Right ventricle myocardium superior (tissue), 1 donor: ENCODE results near the gene PRR33. TPM values are rescaled to one million over a fixed set of nuclear protein-coding genes. Genes with fewer than 3 reads are reported as not detected.
"Not testable (repeated sequence)": the region's sequence is repeated elsewhere in the genome, so short reads cannot be mapped to it uniquely, and the experiment has no call there.

Experiments used
- ATAC-seq: fragments of 200-7000 bp; cut with Tn5 transposase; one replicate; pipeline ENCODE4 v1.9.1; 2020; ENCODE audit warnings: mild to moderate bottlenecking; ENCODE audit not compliant: poor library complexity
- DNase-seq: peaks from one replicate; pipeline ENCODE4 v3.0.0-alpha.2; 2020
- intact Hi-C: fragments of 100-400 bp; cut with DNase I; formaldehyde crosslinking; loops from one replicate; pipeline ENCODE4 v1.11.2; 2022
- long read RNA-seq: library from polyadenylated mRNA; unstranded; transcript quantifications from one replicate; pipeline ENCODE4 v2.0.0, GENCODE V29; 2021
- total RNA-seq: library from RNA; stranded (reverse); fragmentation: NEBNext Ultra II Directional; extraction: Animal tissue kit (Norgen Biotek cat#: 25700); gene quantifications from one replicate; pipeline ENCODE4 v1.2.1, GENCODE V29; 2021
- donor health status: DM: no; HTN: yes; CAD: no; lungs with severe emphysema.

The PRR33 gene
- 5.8 TPM for total RNA-seq
- long read RNA-seq, transcript PRR33-201 (1 exons, 3,319 nt): major isoform, 24 of 54 reads
- long read RNA-seq, partial matches to known transcripts: 0 of 54 reads
- long read RNA-seq, other reads (novel, unspliced or antisense): 30 of 54 reads

GRCh38 chr11:1891831-1892115 lies at the start of gene PRR33:
PRR33 (minus strand) TSS chr11:1891895; CDS start chr11:1890584, 1,311 bp downstream.
- DNase-seq (no peak), ATAC-seq (no peak)
- intact Hi-C loops: no loop called here

- DNase-seq: peak; percentile 20
- ATAC-seq: not testable (repeated sequence)
- intact Hi-C loops: loop anchor here (5.0 kb wide), 1 partner anchor 37 kb away; no protein-coding TSS in a partner anchor
Observed at GRCh38 chr11:1939788-1940187, 48.1 kb upstream of the PRR33 start.

GRCh38 chr11:1939006-1939625 lies 47.4 kb upstream of the PRR33 start:
- ATAC-seq (no peak), DNase-seq (no peak)
- intact Hi-C loops: loop anchor here (5.0 kb wide), 1 partner anchor 37 kb away; no protein-coding TSS in a partner anchor

- DNase-seq (peak; percentile 40), ATAC-seq (no peak)
- intact Hi-C loops: loop anchor here (1.0 to 5.0 kb wide), 2 partner anchors 24 to 36 kb away; no protein-coding TSS in a partner anchor
Observed at GRCh38 chr11:1938343-1939005, 46.8 kb upstream of the PRR33 start.

GRCh38 chr11:1937616-1938342 lies 46.1 kb upstream of the PRR33 start:
- no peak for ATAC-seq
- intact Hi-C loops: loop anchor here (1.0 to 5.0 kb wide), 2 partner anchors 23 to 35 kb away; no protein-coding TSS in a partner anchor
- no peak for DNase-seq

GRCh38 chr11:1936781-1937615 lies 45.3 kb upstream of the PRR33 start:
- DNase-seq: peak; percentile 38
- intact Hi-C loops: loop anchor here (5.0 kb wide), 1 partner anchor 35 kb away; no protein-coding TSS in a partner anchor
- ATAC-seq: no peak

- DNase-seq (peak; percentile 43), ATAC-seq (no peak)
- intact Hi-C loops: loop anchor here (5.0 kb wide), 1 partner anchor 34 kb away; no protein-coding TSS in a partner anchor
Observed at GRCh38 chr11:1936072-1936780, 44.5 kb upstream of the PRR33 start.

- intact Hi-C loops: loop anchor here (5.0 kb wide), 1 partner anchor 33 kb away; no protein-coding TSS in a partner anchor
- ATAC-seq (no peak), DNase-seq (peak; percentile 29)
Observed at GRCh38 chr11:1935156-1936071, 43.7 kb upstream of the PRR33 start.

- intact Hi-C loops: loop anchor here (5.0 kb wide), 1 partner anchor 32 kb away; no protein-coding TSS in a partner anchor
- peak; percentile 37 for DNase-seq
Observed at GRCh38 chr11:1934335-1935155, 42.9 kb upstream of the PRR33 start.

GRCh38 chr11:1933416-1934334 lies 42.0 kb upstream of the PRR33 start:
- peak; percentile 38 for DNase-seq
- intact Hi-C loops: no loop called here
- ATAC-seq: no peak

More at GRCh38 chr11:1934335-1935155, 42.9 kb upstream of the PRR33 start:
- no peak for ATAC-seq

GRCh38 chr11:1932681-1933080 lies 41.0 kb upstream of the PRR33 start:
- intact Hi-C loops: no loop called here
- DNase-seq: no peak
- no peak for ATAC-seq

GRCh38 chr11:1932105-1932480 lies 40.4 kb upstream of the PRR33 start:
- DNase-seq (peak; percentile 39), ATAC-seq (no peak)
- intact Hi-C loops: no loop called here

- intact Hi-C loops: no loop called here
- DNase-seq (peak; percentile 66), ATAC-seq (peak; percentile 41)
Observed at GRCh38 chr11:1931341-1932104, 39.8 kb upstream of the PRR33 start.

GRCh38 chr11:1930462-1930830 lies 38.8 kb upstream of the PRR33 start:
- intact Hi-C loops: no loop called here
- DNase-seq: no peak
- no peak for ATAC-seq
